ENCODE results near the gene SFXN5. TPM values are rescaled to one million over a fixed set of nuclear protein-coding genes. Genes with fewer than 3 reads are reported as not detected.

SFXN5 gene
- total and polyA plus RNA-seq, 2 of the 8 experiments (the other 6 are each of a cell fraction or from before 2014, with no cell fraction given): 29.3 to 33.1 TPM

- Histone ChIP-seq H2BK12ac (ENCODE audit: low read depth, low read length) (no peak overlapping the region), H3K9ac (replicated peaks in 1 of 4; ENCODE audit: extremely low read depth in 1 of 4, low read depth in 3 of 4, low read length in 3 of 4) (no peak overlapping the region; a peak in 1 of 7 replicates), H2AFZ (ENCODE audit: low read length) (no peak overlapping the region), H3K27ac (ENCODE audit: low read depth, low read length) (no peak overlapping the region), H3K56ac (replicated peaks; ENCODE audit: insufficient read length, low read depth, low read length) (no peak overlapping the region), H3K79me2 (ENCODE audit: control insufficient read depth in 1 of 2, insufficient read depth in 2 of 2, low read length in 2 of 2) (no peaks in the 10 kb centered on the region), H3K36me3 (ENCODE audit: control insufficient read depth in 2 of 4, insufficient read depth in 4 of 4, low read length in 3 of 4) (no peaks in the 10 kb centered on the region), H3K18ac (ENCODE audit: extremely low read depth, low read length) (no peak overlapping the region), H2BK15ac (ENCODE audit: low read length) (no peak overlapping the region), H3K27me3 (replicated peaks in 1 of 4; ENCODE audit: control insufficient read depth in 3 of 4, extremely low read depth in 1 of 4, insufficient read depth in 3 of 4, low read length in 3 of 4) (no peaks in the 10 kb centered on the region), H4K8ac (ENCODE audit: extremely low read depth, insufficient read depth, low read length) (no peak overlapping the region), H3K23ac (ENCODE audit: insufficient read length) (no peak overlapping the region), H3K4ac (replicated peaks; ENCODE audit: insufficient read length, low read depth, low read length) (no peak overlapping the region), H4K20me1 (replicated peaks in 1 of 2; ENCODE audit: control insufficient read depth in 1 of 2, insufficient read depth in 2 of 2, low read length in 2 of 2) (peaks cover 0 to 4% of the 10 kb centered on the region in 2 experiments), H4K5ac (ENCODE audit: insufficient read length, low read depth, low read length) (no peak overlapping the region), H3K23me2 (ENCODE audit: low read depth, low read length) (no peaks in the 10 kb centered on the region; the same call in 1 of the 2 replicates), H2AK5ac (ENCODE audit: low read depth, low read length) (no peak overlapping the region), H2BK120ac (replicated peaks; ENCODE audit: low read depth, low read length) (no peak overlapping the region), H3K4me2 (ENCODE audit: insufficient read depth in 1 of 2, low read depth in 2 of 2, low read length in 2 of 2) (no peak overlapping the region), H3K9me3 (ENCODE audit: insufficient read depth in 2 of 2, low read depth in 1 of 2, low read length in 1 of 2) (no peaks in the 10 kb centered on the region), H2BK20ac (ENCODE audit: low read length) (no peak overlapping the region), H2BK5ac (ENCODE audit: low read depth, low read length) (no peak overlapping the region), H3K4me1 (replicated peaks in 1 of 4; ENCODE audit: control insufficient read depth in 3 of 4, insufficient read depth in 4 of 4, low read length in 3 of 4) (no peaks in the 10 kb centered on the region), H3K79me1 (ENCODE audit: low read depth, low read length) (no peaks in the 10 kb centered on the region), H4K91ac (replicated peaks; ENCODE audit: insufficient read length, low read length) (no peak overlapping the region), H3K14ac (ENCODE audit: insufficient read length) (no peak overlapping the region), H3K4me3 (ENCODE audit: extremely low read depth in 1 of 4, insufficient read depth in 2 of 4, low read depth in 3 of 4, low read length in 4 of 4) (no peak overlapping the region)
- WGBS, 2 experiments (ENCODE audit: extremely low coverage in 1 of 2, insufficient coverage in 1 of 2, insufficient read length in 1 of 2, insufficient replicate concordance in 2 of 2, low coverage in 1 of 2, low lambda C conversion rate in 2 of 2, missing lambda C conversion rate in 1 of 2): 90% methylated on average over 7 of the region's 7 CpGs; no CpG with 5 or more reads in 1 of the 2 experiments
- ChIA-PET CTCF (ENCODE audit: partially characterized antibody) (interaction anchor here (1.0 to 2.3 kb wide), 7 partner anchors 10 to 147 kb away, joined by 3 to 5 read pairs (median 4); partner anchors contain the start of gene SFXN5), POLR2A (ENCODE audit: partially characterized antibody) (interaction anchor here (1.5 kb wide), 1 partner anchor 33 kb away, joined by 3 read pairs; no protein-coding TSS in a partner anchor)
- FAIRE-seq: no peak
- peak in 1 of 2 experiments; percentile 35 for DNase-seq (ENCODE audit: low read depth in 1 of 2, low spot score in 2 of 2)
- TF ChIP-seq CTBP2 (IDR thresholded peaks at IDR 0.05; ENCODE audit: borderline replicate concordance, insufficient read depth, insufficient read length, low read length) (no peak), NRF1 (IDR thresholded peaks at IDR 0.05; ENCODE audit: low read depth, low read length) (no peak), SP2 (IDR thresholded peaks at IDR 0.05; ENCODE audit: low read length) (no peak)
Measured at GRCh38 chr2:73009177-73009839, 62.2 kb downstream of the SFXN5 start.
